Activated CD8-positive, alpha-beta memory T cell treated with anti-CD3 and anti-CD28 coated beads for 48 hours (primary cell): Measurements from ENCODE around the gene SH3BP5.
A peak's percentile ranks its signal among the peaks of the same experiment; 100 is the strongest.
"Not testable (repeated sequence)": the region's sequence is repeated elsewhere in the genome, so short reads cannot be mapped to it uniquely, and the experiment has no call there.

Experiments used
- DNase-seq, 3 experiments: peaks; one replicate each; pipeline ENCODE4 v3.0.0-alpha.2; 2020; ENCODE audit warnings: low read depth in 2 of 3, low spot score in 2 of 3

SH3BP5 gene

GRCh38 chr3:15332405-15333098, at the start of gene SH3BP5:
TSS of gene SH3BP5 (minus strand) at chr3:15332586. CDS start at chr3:15332408, 178 bp downstream.
- peak; percentile 32 to 50 (median 49) for DNase-seq

DNA sequence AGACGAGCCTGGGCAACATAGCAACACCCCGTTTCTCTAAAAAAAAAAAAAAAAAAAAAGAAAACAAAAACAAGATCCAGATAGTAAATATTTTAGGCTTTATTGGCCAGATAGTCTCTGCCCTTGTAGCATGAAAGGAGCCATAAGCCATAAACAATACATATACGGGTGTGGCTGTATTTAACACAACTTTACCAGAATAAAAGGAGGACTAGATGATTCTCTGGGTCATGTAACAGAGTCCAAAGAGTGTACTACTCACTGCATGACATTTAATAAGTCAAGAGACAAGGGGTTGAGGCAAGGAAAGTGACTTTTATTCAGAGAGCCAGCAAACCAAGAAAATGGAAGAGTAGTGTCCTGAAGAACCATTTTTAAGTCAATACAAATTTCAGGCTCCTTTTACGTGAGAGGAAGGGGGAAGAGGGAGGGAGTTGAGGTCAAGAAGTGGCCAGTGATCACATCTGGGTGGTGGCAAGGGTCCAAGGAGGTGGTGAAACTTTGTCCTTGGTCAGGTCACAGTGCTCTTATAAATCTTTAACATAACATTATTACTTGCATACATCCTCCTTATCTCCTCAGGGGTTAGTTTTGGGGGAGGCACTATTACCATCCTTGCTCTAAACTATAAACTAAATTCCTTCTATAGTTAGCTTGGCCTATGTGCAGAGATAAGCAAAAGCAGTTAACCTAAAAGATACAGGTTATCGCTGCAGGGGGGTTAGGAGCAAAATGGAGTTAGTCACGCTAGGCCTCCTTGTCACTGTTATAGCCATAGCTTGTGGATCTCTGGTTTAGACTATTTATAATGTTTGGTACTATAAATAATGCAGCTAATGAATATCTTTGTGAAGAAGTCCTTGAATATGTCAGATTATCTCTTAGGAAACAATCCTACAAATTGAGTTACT, 48.8 kb upstream of the SH3BP5 start:
- no peak for DNase-seq

GRCh38 chr3:15377961-15378791, 45.8 kb upstream of the SH3BP5 start:
- DNase-seq = peak; percentile 64 to 87 (median 83)

DNA sequence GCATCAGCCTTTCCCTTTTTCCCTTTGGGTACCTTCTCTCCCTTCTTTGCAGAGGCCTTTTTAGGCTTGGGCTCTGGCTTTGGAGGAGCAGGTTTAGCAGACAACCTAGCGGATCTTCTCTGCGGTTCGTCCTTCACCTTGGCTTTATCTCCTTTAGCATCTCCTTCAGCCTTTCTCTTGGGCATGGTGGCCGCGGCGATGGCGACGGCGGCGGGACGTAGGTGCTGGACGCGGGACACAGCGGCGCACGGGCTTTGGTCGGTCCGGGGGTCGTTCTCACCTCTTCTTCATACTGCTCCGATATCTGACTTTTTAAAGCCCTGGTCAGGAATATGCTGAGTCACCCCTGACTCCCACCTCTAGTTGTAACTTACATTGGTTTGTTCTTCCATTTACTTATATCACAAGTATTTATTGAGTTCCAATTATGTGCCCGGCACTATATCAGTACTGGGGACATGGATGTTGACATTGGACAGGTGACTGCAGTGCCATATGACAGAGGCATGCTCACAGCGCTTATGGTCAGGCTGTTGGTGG, 43.1 kb upstream of the SH3BP5 start:
- DNase-seq = no peak

DNA sequence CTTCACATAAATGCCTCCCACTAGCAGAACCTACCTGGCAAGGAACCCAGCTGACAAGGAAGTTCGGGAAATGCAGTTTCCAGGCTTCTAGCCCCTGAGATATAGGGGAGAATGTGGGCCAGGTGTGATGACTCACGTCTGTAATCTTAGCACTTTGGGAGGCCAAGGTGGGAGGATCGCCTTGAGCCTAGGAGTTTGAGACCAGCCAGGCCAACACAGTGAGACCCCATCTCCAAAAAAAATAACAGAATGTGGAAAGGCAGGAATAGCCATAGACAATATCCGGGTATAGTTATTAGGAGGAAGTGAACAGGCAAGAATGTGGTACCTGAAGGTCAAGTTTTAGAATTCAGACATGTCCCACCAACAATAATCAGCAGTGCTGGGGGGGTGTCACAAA, 40.5 kb upstream of the SH3BP5 start:
- DNase-seq = no peak

GRCh38 chr3:15368561-15369135, 36.3 kb upstream of the SH3BP5 start:
- DNase-seq = no peak

DNA sequence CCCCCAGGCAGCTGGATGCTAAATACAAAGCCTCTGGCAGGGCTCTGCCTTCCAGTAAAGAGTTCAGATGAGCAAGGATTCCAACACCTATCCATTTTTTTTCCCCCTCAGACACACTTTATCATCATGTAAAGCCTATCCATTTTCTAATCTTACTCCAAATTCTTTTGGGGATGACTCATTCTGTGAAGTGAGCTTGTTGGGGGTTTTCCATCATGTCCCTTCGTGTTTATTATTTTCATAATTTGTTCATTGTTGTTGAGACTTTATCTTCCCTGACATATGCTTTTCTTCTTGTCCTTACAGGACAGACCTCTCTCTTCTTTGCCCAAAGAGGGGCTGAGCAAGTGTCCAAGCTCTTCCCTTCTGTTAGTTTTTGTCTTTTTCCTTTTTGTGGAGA, 34.7 kb upstream of the SH3BP5 start:
- no peak for DNase-seq

- DNase-seq = not testable (repeated sequence)
Observed at GRCh38 chr3:15364078-15364477, 31.7 kb upstream of the SH3BP5 start.

- peak; percentile 25 to 30 (median 27) for DNase-seq
Observed at GRCh38 chr3:15361494-15362214, 29.3 kb upstream of the SH3BP5 start.

- no peak for DNase-seq
Observed at GRCh38 chr3:15360788-15361493, 28.6 kb upstream of the SH3BP5 start.

DNA sequence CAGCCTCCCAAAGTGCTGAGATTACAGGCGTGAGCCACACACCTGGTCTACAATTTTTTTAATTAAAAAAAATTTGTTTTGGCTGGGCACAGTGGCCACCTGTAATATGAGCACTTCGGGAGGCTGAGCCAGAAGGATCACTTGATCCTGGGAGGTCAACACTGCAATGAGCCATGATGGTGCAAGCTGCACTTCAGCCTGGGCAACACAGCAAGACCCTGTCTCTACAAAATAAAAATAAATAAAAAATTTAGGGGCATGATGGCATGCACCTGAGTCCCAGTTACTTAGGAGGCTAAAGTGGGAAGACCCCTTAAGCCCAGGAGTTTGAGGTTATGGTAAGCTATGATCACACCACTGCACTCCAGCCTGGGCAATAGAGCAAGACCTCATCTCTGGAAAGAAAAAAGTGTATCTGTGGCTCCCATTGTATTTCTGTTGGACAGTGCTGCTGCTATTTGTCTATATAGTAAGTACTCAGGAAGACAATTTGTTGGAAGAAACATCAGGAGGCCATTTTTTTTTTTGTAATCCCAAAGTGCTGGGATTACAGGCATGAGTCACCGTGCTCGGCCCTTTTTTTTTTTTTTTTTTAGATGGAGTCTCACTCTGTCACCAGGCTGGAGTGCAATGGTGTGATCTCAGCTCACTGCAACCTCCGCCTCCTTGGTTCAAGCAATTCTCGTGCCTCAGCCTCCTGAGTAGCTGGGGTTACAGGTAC, 27.5 kb upstream of the SH3BP5 start:
- no peak for DNase-seq

- DNase-seq = not testable (repeated sequence)
Observed at GRCh38 chr3:15356651-15357061, 24.3 kb upstream of the SH3BP5 start.

DNA sequence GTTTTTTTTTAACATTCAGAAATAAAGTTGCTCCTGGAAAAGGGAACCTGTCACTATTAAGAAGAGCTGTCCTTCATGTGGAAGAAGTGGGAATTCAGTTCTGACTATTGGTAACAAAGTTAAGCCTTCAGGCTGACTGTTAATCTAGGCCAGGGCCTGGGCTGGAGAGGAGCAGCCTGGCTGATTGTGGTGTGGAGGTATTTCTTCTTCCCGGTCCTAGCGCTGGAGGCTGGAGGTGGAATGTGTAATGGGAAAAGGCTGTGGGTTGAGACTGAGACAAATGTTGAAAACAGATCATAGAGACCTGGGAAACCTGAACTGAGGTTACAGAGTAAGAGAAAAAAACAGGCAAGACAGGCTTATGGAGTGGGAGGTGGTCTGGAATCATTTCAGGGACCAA, 23.8 kb upstream of the SH3BP5 start:
- DNase-seq = no peak

DNA sequence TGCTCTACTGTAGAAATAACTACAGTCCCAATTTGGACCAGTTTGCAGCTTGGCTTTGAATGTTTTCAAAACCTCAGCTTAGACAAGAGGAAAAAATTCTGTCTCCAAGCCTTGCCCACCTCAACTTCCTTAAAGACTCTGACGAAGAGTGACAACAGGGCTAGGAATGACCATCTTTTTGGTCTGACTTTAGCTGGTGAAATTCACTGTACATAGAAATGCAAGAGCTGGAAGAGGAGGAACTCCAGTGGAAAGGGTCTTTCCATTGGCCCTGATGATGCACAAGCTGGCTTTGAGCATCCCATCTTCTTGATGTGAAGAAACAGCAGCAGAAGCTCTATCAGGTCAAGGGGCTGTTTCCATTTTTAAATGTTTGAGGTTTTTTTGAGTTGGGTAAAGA, 22.7 kb upstream of the SH3BP5 start:
- DNase-seq = no peak

DNA sequence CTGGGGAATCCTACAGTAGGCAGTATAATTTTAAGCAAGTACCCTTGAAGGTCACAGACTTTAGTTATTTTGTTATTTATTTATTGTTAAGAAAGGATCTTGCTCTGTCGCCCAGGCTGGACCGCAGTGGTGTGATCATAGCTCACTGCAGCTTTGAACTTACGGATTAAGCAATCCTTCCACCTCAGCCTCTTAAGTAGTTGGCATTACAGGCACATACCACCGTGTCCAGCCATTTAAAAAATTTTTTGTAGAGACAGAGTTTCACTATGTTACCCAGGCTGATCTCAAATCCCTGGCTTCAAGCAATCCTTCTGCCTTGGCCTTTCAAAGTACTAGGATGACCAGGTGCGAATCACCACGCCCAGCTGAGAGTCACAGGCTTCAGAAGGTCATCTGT, 22.1 kb upstream of the SH3BP5 start:
- no peak for DNase-seq

DNA sequence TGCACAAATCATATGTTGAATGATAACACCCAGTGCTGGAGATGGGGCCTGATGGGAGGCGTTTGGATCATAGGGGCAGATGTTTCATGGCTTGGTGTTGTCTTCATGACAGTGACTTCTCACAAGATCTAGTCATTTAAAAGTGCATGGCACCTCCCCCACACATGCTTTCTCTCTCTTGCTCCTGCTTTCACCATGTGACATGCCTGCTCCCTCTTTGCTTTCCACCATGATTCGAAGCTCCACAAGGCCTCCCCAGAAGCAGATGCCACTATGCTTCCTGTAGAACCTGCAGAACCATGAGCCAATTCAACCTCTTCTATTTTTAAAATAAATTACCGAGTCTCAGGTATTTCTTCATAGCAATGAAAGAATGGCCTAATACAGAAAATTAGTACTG, 17.8 kb upstream of the SH3BP5 start:
- DNase-seq = no peak

DNA sequence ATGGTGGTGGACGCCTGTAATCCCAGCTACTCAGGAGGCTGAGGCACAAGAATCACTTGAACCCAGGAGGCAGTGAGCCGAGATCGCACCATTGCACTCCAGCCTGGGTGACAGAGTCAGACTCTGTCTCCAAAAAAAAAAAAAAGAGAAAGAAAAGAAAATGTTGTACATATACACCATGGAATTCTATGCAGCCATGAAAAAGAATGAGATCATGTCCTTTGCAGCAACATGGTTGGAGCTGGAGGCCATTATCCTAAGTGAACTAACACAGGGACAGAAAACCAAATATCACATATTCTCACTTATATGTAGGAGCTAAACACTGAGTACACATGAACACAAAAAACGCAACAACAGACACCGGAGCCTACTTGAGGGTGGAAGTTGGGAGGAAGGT, 17.1 kb upstream of the SH3BP5 start:
- DNase-seq = not testable (repeated sequence)

DNA sequence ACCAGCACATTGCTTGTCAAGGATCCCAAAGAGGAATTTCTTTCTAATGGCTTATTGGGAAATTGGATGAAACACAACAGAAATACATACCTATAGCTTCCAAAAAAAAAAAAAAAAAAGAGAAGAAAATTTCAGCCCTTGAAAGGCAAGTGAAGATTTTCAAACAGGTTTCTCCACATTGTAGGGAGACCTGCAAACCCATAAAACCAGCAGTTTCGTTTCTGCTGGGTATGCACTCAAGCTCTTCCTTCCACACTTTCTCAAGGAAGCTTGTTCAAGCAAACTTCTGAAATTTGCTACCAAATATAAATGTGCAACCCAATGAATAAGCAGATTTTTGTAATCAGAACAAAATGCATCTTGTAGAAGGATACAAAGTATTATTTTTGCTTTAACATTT, 15.9 kb upstream of the SH3BP5 start:
- no peak for DNase-seq

- DNase-seq = no peak
Observed at GRCh38 chr3:15347737-15348110, 15.3 kb upstream of the SH3BP5 start.
